ENCODE data around the gene KAZN.

The KAZN gene

GRCh38 chr1:15014516-15014915 lies 416.0 kb downstream of the KAZN start:
- Histone ChIP-seq H3K36me3 (ENCODE audit: control insufficient read depth, insufficient read depth, low read length) (no peaks in the 10 kb centered on the region), H3K9ac (ENCODE audit: low read length) (no peak overlapping the region), H3K9me3 (ENCODE audit: control insufficient read depth, insufficient read depth, low read depth, low read length) (no peaks in the 10 kb centered on the region; the same call in 1 of the 2 replicates), H3K4me3 (ENCODE audit: low read depth, low read length) (no peak overlapping the region), H3K4me1 (ENCODE audit: control insufficient read depth, insufficient read depth, low read length) (no peaks in the 10 kb centered on the region), H3K27ac (ENCODE audit: low read depth, low read length) (no peak overlapping the region), H3K27me3 (ENCODE audit: control insufficient read depth, insufficient read depth, low read length) (no peaks in the 10 kb centered on the region)

GRCh38 chr1:15016001-15016400 lies 417.5 kb downstream of the KAZN start:
- Histone ChIP-seq H3K9me3 (ENCODE audit: control insufficient read depth, insufficient read depth, low read depth, low read length) (no peaks in the 10 kb centered on the region), H3K36me3 (ENCODE audit: control insufficient read depth, insufficient read depth, low read length) (no peaks in the 10 kb centered on the region), H3K4me3 (ENCODE audit: low read depth, low read length) (no peak overlapping the region), H3K27ac (ENCODE audit: low read depth, low read length) (no peak overlapping the region), H3K27me3 (ENCODE audit: control insufficient read depth, insufficient read depth, low read length) (no peaks in the 10 kb centered on the region), H3K9ac (ENCODE audit: low read length) (no peak overlapping the region), H3K4me1 (ENCODE audit: control insufficient read depth, insufficient read depth, low read length) (peaks cover 9% of the 10 kb centered on the region)

- no peaks in the 10 kb centered on the region for H3K36me3 ChIP-seq (ENCODE audit: control insufficient read depth, insufficient read depth, low read length)
These were observed 418.0 kb downstream of the KAZN start for GRCh38 chr1:15016526-15016925.

GRCh38 chr1:15017120-15017519 lies 418.6 kb downstream of the KAZN start:
- H3K9ac ChIP-seq (ENCODE audit: low read length), result no peak overlapping the region
- H3K4me3 ChIP-seq (ENCODE audit: low read depth, low read length), result no peak overlapping the region
- peaks cover 17% of the 10 kb centered on the region for H3K4me1 ChIP-seq (ENCODE audit: control insufficient read depth, insufficient read depth, low read length)
- H3K27ac ChIP-seq (ENCODE audit: low read depth, low read length), result no peak overlapping the region
- H3K27me3 ChIP-seq (ENCODE audit: control insufficient read depth, insufficient read depth, low read length), result no peaks in the 10 kb centered on the region
- H3K36me3 ChIP-seq (ENCODE audit: control insufficient read depth, insufficient read depth, low read length), result no peaks in the 10 kb centered on the region
- no peaks in the 10 kb centered on the region for H3K9me3 ChIP-seq (ENCODE audit: control insufficient read depth, insufficient read depth, low read depth, low read length)

More at GRCh38 chr1:15016526-15016925, 418.0 kb downstream of the KAZN start:
- H3K9me3 ChIP-seq (ENCODE audit: control insufficient read depth, insufficient read depth, low read depth, low read length), result no peaks in the 10 kb centered on the region
- no peak overlapping the region for H3K4me3 ChIP-seq (ENCODE audit: low read depth, low read length)
- H3K27me3 ChIP-seq (ENCODE audit: control insufficient read depth, insufficient read depth, low read length), result no peaks in the 10 kb centered on the region
- H3K4me1 ChIP-seq (ENCODE audit: control insufficient read depth, insufficient read depth, low read length), result peaks cover 14% of the 10 kb centered on the region
- no peak overlapping the region for H3K27ac ChIP-seq (ENCODE audit: low read depth, low read length)
- no peak overlapping the region for H3K9ac ChIP-seq (ENCODE audit: low read length)

GRCh38 chr1:15018767-15019166 lies 420.3 kb downstream of the KAZN start:
- Histone ChIP-seq H3K4me3 (ENCODE audit: low read depth, low read length) (no peak overlapping the region), H3K27me3 (ENCODE audit: control insufficient read depth, insufficient read depth, low read length) (no peaks in the 10 kb centered on the region), H3K9me3 (ENCODE audit: control insufficient read depth, insufficient read depth, low read depth, low read length) (no peaks in the 10 kb centered on the region), H3K27ac (ENCODE audit: low read depth, low read length) (no peak overlapping the region), H3K9ac (ENCODE audit: low read length) (no peak overlapping the region), H3K36me3 (ENCODE audit: control insufficient read depth, insufficient read depth, low read length) (no peaks in the 10 kb centered on the region), H3K4me1 (ENCODE audit: control insufficient read depth, insufficient read depth, low read length) (peaks cover 22% of the 10 kb centered on the region)

- Histone ChIP-seq H3K27me3 (ENCODE audit: control insufficient read depth, insufficient read depth, low read length) (no peaks in the 10 kb centered on the region), H3K27ac (ENCODE audit: low read depth, low read length) (no peak overlapping the region), H3K4me3 (ENCODE audit: low read depth, low read length) (no peak overlapping the region), H3K36me3 (ENCODE audit: control insufficient read depth, insufficient read depth, low read length) (no peaks in the 10 kb centered on the region), H3K9ac (ENCODE audit: low read length) (no peak overlapping the region), H3K9me3 (ENCODE audit: control insufficient read depth, insufficient read depth, low read depth, low read length) (no peaks in the 10 kb centered on the region), H3K4me1 (ENCODE audit: control insufficient read depth, insufficient read depth, low read length) (peaks cover 22% of the 10 kb centered on the region)
These were observed 422.7 kb downstream of the KAZN start for GRCh38 chr1:15020943-15021745.

- H3K36me3 ChIP-seq (ENCODE audit: control insufficient read depth, insufficient read depth, low read length), result no peaks in the 10 kb centered on the region
- no peak overlapping the region for H3K9ac ChIP-seq (ENCODE audit: low read length)
- H3K27me3 ChIP-seq (ENCODE audit: control insufficient read depth, insufficient read depth, low read length), result no peaks in the 10 kb centered on the region
- no peak overlapping the region for H3K4me3 ChIP-seq (ENCODE audit: low read depth, low read length)
- no peak overlapping the region for H3K27ac ChIP-seq (ENCODE audit: low read depth, low read length)
- no peaks in the 10 kb centered on the region for H3K9me3 ChIP-seq (ENCODE audit: control insufficient read depth, insufficient read depth, low read depth, low read length)
- H3K4me1 ChIP-seq (ENCODE audit: control insufficient read depth, insufficient read depth, low read length), result peaks cover 22% of the 10 kb centered on the region
These were observed 423.6 kb downstream of the KAZN start for GRCh38 chr1:15022048-15022447.

- Histone ChIP-seq H3K4me3 (ENCODE audit: low read depth, low read length) (no peak overlapping the region), H3K27me3 (ENCODE audit: control insufficient read depth, insufficient read depth, low read length) (no peaks in the 10 kb centered on the region), H3K36me3 (ENCODE audit: control insufficient read depth, insufficient read depth, low read length) (no peaks in the 10 kb centered on the region), H3K27ac (ENCODE audit: low read depth, low read length) (no peak overlapping the region), H3K9ac (ENCODE audit: low read length) (no peak overlapping the region), H3K4me1 (ENCODE audit: control insufficient read depth, insufficient read depth, low read length) (peaks cover 22% of the 10 kb centered on the region), H3K9me3 (ENCODE audit: control insufficient read depth, insufficient read depth, low read depth, low read length) (no peaks in the 10 kb centered on the region)
These were observed 424.7 kb downstream of the KAZN start for GRCh38 chr1:15023205-15023604.

- H3K4me3 ChIP-seq (ENCODE audit: low read depth, low read length), result no peak overlapping the region
- H3K27me3 ChIP-seq (ENCODE audit: control insufficient read depth, insufficient read depth, low read length), result no peaks in the 10 kb centered on the region
- no peaks in the 10 kb centered on the region for H3K9me3 ChIP-seq (ENCODE audit: control insufficient read depth, insufficient read depth, low read depth, low read length)
- no peak overlapping the region for H3K9ac ChIP-seq (ENCODE audit: low read length)
- H3K4me1 ChIP-seq (ENCODE audit: control insufficient read depth, insufficient read depth, low read length), result peaks cover 22% of the 10 kb centered on the region
- H3K36me3 ChIP-seq (ENCODE audit: control insufficient read depth, insufficient read depth, low read length), result no peaks in the 10 kb centered on the region
- no peak overlapping the region for H3K27ac ChIP-seq (ENCODE audit: low read depth, low read length)
These were observed 425.5 kb downstream of the KAZN start for GRCh38 chr1:15023976-15024375.

- peaks cover 28% of the 10 kb centered on the region for H3K4me1 ChIP-seq (ENCODE audit: control insufficient read depth, insufficient read depth, low read length)
- no peaks in the 10 kb centered on the region for H3K27me3 ChIP-seq (ENCODE audit: control insufficient read depth, insufficient read depth, low read length)
- no peak overlapping the region for H3K9ac ChIP-seq (ENCODE audit: low read length)
- H3K27ac ChIP-seq (ENCODE audit: low read depth, low read length), result no peak overlapping the region
- no peaks in the 10 kb centered on the region for H3K36me3 ChIP-seq (ENCODE audit: control insufficient read depth, insufficient read depth, low read length)
- H3K9me3 ChIP-seq (ENCODE audit: control insufficient read depth, insufficient read depth, low read depth, low read length), result no peaks in the 10 kb centered on the region
- no peak overlapping the region for H3K4me3 ChIP-seq (ENCODE audit: low read depth, low read length)
These were observed 427.6 kb downstream of the KAZN start for GRCh38 chr1:15026117-15026489.

- no peaks in the 10 kb centered on the region for H3K27me3 ChIP-seq (ENCODE audit: control insufficient read depth, insufficient read depth, low read length)
- H3K27ac ChIP-seq (ENCODE audit: low read depth, low read length), result no peak overlapping the region
- H3K4me1 ChIP-seq (ENCODE audit: control insufficient read depth, insufficient read depth, low read length), result peaks cover 21% of the 10 kb centered on the region
- no peak overlapping the region for H3K4me3 ChIP-seq (ENCODE audit: low read depth, low read length)
- no peaks in the 10 kb centered on the region for H3K9me3 ChIP-seq (ENCODE audit: control insufficient read depth, insufficient read depth, low read depth, low read length)
- no peaks in the 10 kb centered on the region for H3K36me3 ChIP-seq (ENCODE audit: control insufficient read depth, insufficient read depth, low read length)
- H3K9ac ChIP-seq (ENCODE audit: low read length), result no peak overlapping the region
These were observed 429.1 kb downstream of the KAZN start for GRCh38 chr1:15027515-15027986.
